ENCODE data around the gene OR52E8. TPM values are rescaled to one million over a fixed set of nuclear protein-coding genes. Genes with fewer than 3 reads are reported as not detected.

OR52E8 gene
- total RNA-seq, 1 donor from 2014 or later = not detected

DNA sequence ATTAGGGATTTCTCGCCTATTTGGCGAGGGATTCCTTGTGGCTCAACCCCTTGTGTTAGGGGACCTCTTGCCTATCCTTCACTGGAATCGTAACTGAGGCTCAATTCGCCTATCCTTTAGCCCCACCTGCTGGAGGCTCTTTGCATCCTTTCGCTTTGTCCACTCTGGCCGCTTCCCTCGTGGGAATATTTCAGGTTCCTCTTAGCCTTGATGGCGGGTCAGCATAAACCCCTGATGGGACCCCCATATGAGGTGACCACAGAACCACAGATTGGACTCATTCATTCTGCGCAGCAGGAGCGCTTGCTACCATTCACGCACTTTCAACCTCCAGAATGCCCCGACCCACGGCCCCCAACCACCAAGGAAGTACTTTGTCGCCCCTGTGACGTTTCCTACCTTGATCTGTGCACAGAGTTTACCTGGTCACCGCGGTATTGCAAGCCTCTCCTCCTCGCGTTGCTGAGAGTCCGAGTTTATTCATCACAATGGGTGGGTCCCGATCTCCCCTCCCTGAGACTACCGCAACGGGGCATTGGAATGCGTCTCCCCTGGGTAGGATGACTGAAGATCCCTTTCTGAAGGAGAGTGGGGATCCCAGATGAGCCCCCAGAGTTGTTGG is 48.9 kb downstream of the OR52E8 start, which contains the start of gene OR52N2:
TSS of gene OR52N2 (plus strand) at position 425 of the 622 bp plus-strand sequence. CDS start 11,412 bp downstream, outside the sequence.
- no peaks in the 10 kb centered on the region for H3K4me1 Mint-ChIP-seq
- Histone ChIP-seq H2AFZ (replicated peaks) (peak within 1 kb of the TSS; percentile 98), H3K27ac (no peak within 1 kb of the TSS), H3F3A (ENCODE audit: low read depth) (peaks cover 5% of the 10 kb centered on the region), H3K4me3 (peak within 1 kb of the TSS; percentile 60), H3K4me2 (peak within 1 kb of the TSS; percentile 78), H3K4me1 (no peaks in the 10 kb centered on the region), H4K20me1 (ENCODE audit: low read depth) (no peaks in the 10 kb centered on the region), H3K27me3 (peaks cover 10% of the 10 kb centered on the region), H3K36me3 (no peaks in the 10 kb centered on the region), H3K79me2 (ENCODE audit: low read depth) (no peaks in the 10 kb centered on the region), H3K9ac (peak within 1 kb of the TSS; percentile 11), H3K9me3 (ENCODE audit: low read depth) (no peaks in the 10 kb centered on the region)
- no peak for TF ChIP-seq EZH2 (IDR thresholded peaks at IDR 0.05)
- TF ChIP-seq, protein P1, sequence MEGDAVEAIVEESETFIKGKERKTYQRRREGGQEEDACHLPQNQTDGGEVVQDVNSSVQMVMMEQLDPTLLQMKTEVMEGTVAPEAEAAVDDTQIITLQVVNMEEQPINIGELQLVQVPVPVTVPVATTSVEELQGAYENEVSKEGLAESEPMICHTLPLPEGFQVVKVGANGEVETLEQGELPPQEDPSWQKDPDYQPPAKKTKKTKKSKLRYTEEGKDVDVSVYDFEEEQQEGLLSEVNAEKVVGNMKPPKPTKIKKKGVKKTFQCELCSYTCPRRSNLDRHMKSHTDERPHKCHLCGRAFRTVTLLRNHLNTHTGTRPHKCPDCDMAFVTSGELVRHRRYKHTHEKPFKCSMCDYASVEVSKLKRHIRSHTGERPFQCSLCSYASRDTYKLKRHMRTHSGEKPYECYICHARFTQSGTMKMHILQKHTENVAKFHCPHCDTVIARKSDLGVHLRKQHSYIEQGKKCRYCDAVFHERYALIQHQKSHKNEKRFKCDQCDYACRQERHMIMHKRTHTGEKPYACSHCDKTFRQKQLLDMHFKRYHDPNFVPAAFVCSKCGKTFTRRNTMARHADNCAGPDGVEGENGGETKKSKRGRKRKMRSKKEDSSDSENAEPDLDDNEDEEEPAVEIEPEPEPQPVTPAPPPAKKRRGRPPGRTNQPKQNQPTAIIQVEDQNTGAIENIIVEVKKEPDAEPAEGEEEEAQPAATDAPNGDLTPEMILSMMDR (IDR thresholded peaks at IDR 0.05) = peak; percentile 94
- H3K9me3 Mint-ChIP-seq = peaks cover 3% of the 10 kb centered on the region
- peak within 1 kb of the TSS; percentile 78 for H3K4me3 Mint-ChIP-seq
- peak; percentile 84 for DNase-seq (ENCODE audit: low spot score)
- no peak within 1 kb of the TSS for H3K27ac Mint-ChIP-seq
- H3K36me3 Mint-ChIP-seq = no peaks in the 10 kb centered on the region
- H3K27me3 Mint-ChIP-seq (ENCODE audit: insufficient read depth, low read depth) = peaks cover 2% of the 10 kb centered on the region

DNA sequence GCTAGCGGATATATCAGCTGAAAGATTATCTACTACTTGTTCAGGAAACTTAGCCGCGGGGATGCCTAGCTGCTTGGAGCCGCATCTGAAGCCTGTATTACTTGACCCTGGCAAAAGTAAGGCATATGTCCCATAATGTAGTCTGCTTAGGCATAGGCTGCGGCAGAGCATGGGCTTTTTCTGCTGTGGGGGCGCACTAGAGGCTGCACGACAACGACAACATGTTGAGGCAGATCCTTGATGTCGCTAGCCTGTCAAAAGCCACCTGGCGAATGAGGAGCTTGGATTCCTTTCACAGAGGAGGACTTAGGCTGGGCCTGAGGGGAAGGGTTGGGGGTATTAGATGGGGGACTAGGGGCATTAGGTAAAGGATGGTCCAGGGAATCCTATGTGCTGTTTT is 49.9 kb downstream of the OR52E8 start:
- Mint-ChIP-seq H3K4me1 (no peaks in the 10 kb centered on the region), H3K9me3 (peaks cover 3% of the 10 kb centered on the region), H3K36me3 (no peaks in the 10 kb centered on the region), H3K27ac (no peak overlapping the region), H3K4me3 (no peak overlapping the region), H3K27me3 (ENCODE audit: insufficient read depth, low read depth) (peaks cover 2% of the 10 kb centered on the region)
- H3K4me3 ChIP-seq = no peak overlapping the region
- H3K36me3 ChIP-seq = no peaks in the 10 kb centered on the region
- no peaks in the 10 kb centered on the region for H3K9me3 ChIP-seq (ENCODE audit: low read depth)
- peaks cover 5% of the 10 kb centered on the region for H3F3A ChIP-seq (ENCODE audit: low read depth)
- no peaks in the 10 kb centered on the region for H3K79me2 ChIP-seq (ENCODE audit: low read depth)
- H3K27me3 ChIP-seq = peaks cover 10% of the 10 kb centered on the region
- no peak overlapping the region for H3K27ac ChIP-seq
- peak overlapping the region; percentile 58 for H2AFZ ChIP-seq (replicated peaks)
- H3K4me2 ChIP-seq = no peak overlapping the region
- peak; percentile 42 for DNase-seq (ENCODE audit: low spot score)
- no peaks in the 10 kb centered on the region for H4K20me1 ChIP-seq (ENCODE audit: low read depth)
- H3K9ac ChIP-seq = no peak overlapping the region
- TF ChIP-seq, protein P1 (IDR thresholded peaks at IDR 0.05) = peak; percentile 29
- TF ChIP-seq EZH2 (IDR thresholded peaks at IDR 0.05) (no peak), EZH2phosphoT487 (IDR thresholded peaks at IDR 0.05) (no peak)
- no peaks in the 10 kb centered on the region for H3K4me1 ChIP-seq

Other genes starting within 250 kb of the OR52E8 start
- gene TRIM34, start 232.7 kb downstream of the OR52E8 start, total RNA-seq (ENCODE audit: low replicate concordance) = 4.1 and 4.5 TPM in 2 replicates
- 24.5 and 26.7 TPM in 2 replicates for gene TRIM5, start 172.6 kb downstream of the OR52E8 start, total RNA-seq (ENCODE audit: low replicate concordance)
- 15.1 and 21.3 TPM in 2 replicates for gene TRIM22, start 167.9 kb downstream of the OR52E8 start, total RNA-seq (ENCODE audit: low replicate concordance)
- 0.41 TPM in 1 of 2 replicates, not detected in the other for gene OR56B1, start 121.2 kb downstream of the OR52E8 start, total RNA-seq (ENCODE audit: low replicate concordance)
- 0.12 TPM in 1 of 2 replicates, not detected in the other for gene OR52N4, start 103.4 kb downstream of the OR52E8 start, total RNA-seq (ENCODE audit: low replicate concordance)
- gene OR52N5, start 74.3 kb downstream of the OR52E8 start, total RNA-seq (ENCODE audit: low replicate concordance) = not detected in 2 replicates
- gene OR52N1, start 66.4 kb downstream of the OR52E8 start, total RNA-seq (ENCODE audit: low replicate concordance) = 0.12 TPM in 1 of 2 replicates, not detected in the other
- gene OR52N2, start 48.8 kb downstream of the OR52E8 start, total RNA-seq (ENCODE audit: low replicate concordance) = not detected in 2 replicates
- gene OR52E6, start 15.8 kb downstream of the OR52E8 start, total RNA-seq (ENCODE audit: low replicate concordance) = not detected in 2 replicates
- gene OR52E4, start 22.9 kb upstream of the OR52E8 start, total RNA-seq (ENCODE audit: low replicate concordance) = not detected in 2 replicates
- gene OR52E5, start 35.5 kb upstream of the OR52E8 start, total RNA-seq (ENCODE audit: low replicate concordance) = not detected in 2 replicates
- not detected in 2 replicates for gene OR56A3, start 84.6 kb upstream of the OR52E8 start, total RNA-seq (ENCODE audit: low replicate concordance)
- gene OR56A5, start 110.8 kb upstream of the OR52E8 start, total RNA-seq (ENCODE audit: low replicate concordance) = 0.40 TPM in 1 of 2 replicates, not detected in the other
- 2.3 TPM in 1 of 2 replicates, not detected in the other for gene OR52L1, start 129.3 kb upstream of the OR52E8 start, total RNA-seq (ENCODE audit: low replicate concordance)
- gene OR56A4, start 149.3 kb upstream of the OR52E8 start, total RNA-seq (ENCODE audit: low replicate concordance) = 0.30 and 0.62 TPM in 2 replicates
- gene OR56A1, start 173.1 kb upstream of the OR52E8 start, total RNA-seq (ENCODE audit: low replicate concordance) = 0.87 and 1.8 TPM in 2 replicates
- not detected in 2 replicates for gene OR56B4, start 250.0 kb upstream of the OR52E8 start, total RNA-seq (ENCODE audit: low replicate concordance)

All from neural progenitor cell (in vitro differentiated cells).